Hematopoietic multipotent progenitor cell (in vitro differentiated cells): ENCODE data around the gene FRMD5. TPM values are rescaled to one million over a fixed set of nuclear protein-coding genes. Genes with fewer than 3 reads are reported as not detected.

ENCODE experiments used
- DNase-seq, 3 donors: peaks; one replicate each; pipeline ENCODE4 v3.0.0-alpha.2; 2011 to 2015; ENCODE audit warnings: low read depth in 2 of 3, low spot score in 2 of 3
- total RNA-seq: library from RNA; depleted of rRNA; stranded (reverse); fragments of >200 nt; gene quantifications from one replicate; pipeline ENCODE4 v1.2.3, GENCODE V29; 2012

Gene FRMD5
- total RNA-seq, 1 donor: not detected

DNA sequence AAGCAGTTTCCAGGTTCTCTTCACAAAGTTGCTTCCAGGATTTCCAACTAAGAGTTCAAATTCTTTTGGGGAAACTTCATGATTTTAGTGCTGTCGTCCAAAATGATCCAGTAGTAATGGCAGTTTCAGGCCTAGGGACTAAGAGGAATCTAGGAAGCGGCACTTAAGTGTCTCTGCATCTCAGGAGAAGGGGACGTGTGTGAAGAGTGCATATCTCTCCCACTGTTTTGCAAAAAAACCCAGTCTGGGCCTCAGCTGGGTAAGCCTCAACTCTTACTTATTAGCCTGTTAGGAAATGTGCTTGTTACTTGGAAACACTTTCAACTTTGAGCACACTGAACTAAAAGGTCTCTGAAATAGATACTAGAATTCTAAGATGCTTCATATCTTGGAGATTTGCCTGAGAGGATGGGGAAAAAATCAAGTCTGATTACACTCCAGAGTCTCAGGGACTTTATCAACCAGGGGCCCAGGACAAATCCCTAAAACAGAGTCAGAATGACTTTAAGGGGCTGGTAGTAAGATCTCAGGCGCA lies 286.5 kb downstream of the FRMD5 start:
- no peak for DNase-seq

DNA sequence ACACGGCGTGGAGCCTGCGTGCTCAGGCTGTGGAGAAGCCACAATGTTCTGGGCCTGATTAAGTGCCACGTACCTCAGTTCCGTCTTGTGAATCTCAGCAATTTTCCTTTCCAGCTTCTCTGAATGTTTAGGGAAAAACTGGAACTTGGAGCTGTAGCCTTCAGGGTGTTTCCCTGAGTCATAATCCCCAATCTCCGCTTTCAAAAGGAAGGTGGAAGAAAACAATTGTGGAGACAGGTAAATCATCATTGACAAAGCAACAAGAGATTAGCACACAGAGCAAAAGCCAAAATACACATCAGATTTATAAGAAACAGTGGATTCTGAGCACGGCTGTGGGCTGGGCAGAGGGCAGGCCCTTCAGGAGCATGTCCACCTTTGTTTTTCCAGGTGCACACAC lies 289.3 kb downstream of the FRMD5 start:
- no peak for DNase-seq

DNA sequence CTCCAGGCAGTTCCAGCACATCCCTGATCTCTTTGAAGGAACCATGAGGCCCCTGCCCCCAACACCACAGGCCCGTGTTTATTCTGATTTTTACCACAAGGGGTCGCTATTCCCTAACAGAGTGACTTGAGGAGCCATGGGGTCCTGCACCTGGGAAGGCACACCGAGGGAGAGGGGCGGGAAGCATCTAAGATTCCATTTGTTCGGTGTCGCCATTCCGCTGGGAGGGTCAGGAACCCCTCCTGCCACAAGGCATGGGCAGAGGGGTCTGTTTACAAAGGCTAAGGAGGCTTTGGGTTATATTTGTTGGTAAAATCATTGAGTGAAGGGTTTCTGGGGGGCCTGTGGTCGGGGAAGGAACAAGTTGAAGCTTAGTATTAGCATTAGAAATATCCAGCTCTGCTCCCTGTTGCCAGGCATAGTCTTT lies 291.2 kb downstream of the FRMD5 start:
- DNase-seq: peak; percentile 18 to 87 (median 58)

DNA sequence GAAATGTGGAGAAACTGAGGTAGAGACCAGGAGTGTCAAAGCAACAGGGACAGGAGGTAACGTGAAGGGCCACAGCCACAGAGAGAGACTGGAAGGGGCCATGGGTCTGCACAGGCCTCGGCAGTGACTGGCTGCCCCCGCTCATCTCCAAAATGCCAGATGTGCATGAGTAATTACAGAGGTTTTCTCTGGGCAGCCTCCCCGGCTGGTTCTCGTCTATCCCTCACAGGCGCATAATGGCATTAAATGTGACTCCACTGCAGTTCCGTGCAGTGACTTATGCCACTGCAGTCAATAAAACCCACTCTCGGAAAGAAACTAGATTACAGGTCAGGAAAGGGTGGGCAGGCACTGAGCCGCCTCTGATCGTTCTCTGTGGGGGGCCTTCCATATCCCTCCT lies 293.6 kb downstream of the FRMD5 start:
- DNase-seq: no peak

DNA sequence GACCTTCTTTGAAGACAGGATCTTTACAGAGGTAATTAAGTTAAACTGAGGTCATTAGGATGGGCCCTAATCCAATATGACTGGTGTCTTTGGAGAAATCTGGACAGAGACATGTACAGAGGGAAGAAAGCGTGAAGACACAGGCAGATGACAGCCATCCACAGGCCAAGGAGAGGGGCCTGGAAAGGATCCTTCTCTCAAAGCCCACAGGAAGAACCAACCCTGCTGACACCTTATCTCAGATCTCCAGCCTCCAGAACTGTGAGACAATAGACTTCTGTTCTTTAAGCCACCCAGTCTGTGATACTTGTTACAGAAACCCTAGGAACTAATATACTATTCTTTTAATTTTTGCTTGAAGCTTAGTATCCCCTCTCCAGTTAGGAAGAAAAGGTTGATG lies 294.1 kb downstream of the FRMD5 start:
- DNase-seq: peak in 1 of 3 donors; percentile 19

DNA sequence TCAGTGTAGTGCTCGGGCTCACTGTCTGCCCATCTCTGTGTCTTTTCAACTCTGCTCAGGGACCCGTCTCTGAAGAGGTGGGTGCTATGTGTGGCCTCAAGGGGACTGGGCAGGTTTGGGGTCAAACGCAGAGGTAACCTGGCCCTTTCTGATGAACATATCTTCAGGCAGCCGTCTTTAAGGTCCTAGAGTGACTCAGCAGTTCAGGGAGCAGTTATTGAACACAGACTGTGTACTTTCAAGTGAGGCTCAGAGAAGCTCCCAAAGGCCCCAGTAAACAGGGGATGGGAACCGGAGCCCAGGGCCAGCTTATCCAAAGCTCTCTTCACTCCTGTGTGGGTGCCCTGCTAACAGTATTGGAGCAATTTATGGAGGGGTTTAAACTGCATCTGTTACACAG lies 295.1 kb downstream of the FRMD5 start:
- peak in 1 of 3 donors; percentile 18 for DNase-seq

DNA sequence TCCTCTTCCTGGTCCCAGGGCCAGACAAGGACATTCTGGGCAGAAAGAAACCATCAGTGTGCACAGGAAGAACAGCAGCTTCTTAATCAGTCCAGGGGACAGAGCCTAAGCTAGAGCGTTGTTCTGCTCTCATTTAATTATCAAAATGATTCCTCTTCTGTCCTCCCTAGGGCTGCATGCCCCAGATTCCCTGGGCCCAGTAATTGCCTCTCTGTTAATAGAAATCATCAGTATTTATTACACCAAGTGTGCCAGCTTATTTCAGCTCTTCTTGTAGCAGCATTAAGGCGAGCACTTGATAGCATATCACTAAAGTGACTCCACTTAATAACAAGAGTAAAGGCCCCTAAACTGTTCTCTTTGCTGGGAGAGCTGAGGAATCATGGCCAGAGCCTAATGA lies 296.2 kb downstream of the FRMD5 start:
- DNase-seq: no peak

DNA sequence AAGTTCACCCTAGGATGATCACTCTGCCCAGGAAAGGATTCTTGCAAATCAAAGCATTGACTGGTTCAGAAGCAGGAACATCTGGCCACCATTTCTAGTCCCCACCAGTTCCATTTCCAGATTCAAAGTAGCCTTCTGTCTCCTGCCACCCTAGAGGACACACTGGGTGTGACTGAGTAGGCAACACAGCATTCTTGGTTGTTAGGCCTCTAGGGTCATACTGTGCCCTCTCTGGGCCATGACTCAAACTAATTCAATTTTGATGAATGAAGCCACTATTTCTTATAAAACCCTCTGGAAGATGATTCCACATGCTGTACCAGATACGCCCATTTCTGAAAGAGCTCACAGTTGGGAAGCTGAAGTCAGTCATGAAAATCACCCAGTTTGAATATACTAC lies 298.5 kb downstream of the FRMD5 start:
- no peak for DNase-seq

DNA sequence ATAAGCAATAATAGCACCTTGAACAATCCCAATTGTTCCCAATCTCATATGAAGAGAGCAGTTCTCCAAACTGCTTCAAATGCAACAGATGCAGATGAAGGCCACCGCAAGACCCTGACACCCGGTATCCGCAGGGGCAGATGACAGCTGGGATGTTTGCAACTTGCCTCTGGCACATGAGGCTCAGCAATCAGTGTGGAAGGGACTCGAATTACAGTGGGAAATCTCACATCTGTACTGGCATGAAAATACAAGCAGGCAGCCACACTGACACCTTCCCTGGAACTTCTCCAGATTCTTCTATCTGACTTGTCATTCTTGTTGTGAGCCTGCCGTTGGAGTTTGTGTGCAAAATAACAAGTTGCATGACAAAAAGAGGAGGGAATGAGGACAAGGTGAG lies 299.5 kb downstream of the FRMD5 start:
- no peak for DNase-seq

DNA sequence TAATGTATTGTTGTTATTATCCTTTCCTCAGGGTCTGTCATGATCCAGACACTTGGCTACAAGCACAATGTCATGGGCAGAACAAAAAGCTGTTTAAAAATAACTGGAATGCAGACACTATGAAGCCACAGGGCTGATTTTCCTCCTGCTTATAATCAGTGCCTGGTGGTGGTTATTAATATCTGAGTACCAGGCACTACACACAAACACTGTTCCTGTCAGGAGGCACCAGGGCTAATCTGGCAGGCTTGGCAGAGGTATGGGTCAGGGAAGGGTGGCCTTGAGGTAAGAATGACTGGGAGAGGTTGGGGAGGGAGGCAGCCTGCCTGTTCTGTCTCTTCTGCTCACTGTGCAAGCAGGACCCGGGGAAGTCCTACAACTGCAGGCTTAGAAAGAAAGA lies 301.1 kb downstream of the FRMD5 start:
- DNase-seq: no peak

DNA sequence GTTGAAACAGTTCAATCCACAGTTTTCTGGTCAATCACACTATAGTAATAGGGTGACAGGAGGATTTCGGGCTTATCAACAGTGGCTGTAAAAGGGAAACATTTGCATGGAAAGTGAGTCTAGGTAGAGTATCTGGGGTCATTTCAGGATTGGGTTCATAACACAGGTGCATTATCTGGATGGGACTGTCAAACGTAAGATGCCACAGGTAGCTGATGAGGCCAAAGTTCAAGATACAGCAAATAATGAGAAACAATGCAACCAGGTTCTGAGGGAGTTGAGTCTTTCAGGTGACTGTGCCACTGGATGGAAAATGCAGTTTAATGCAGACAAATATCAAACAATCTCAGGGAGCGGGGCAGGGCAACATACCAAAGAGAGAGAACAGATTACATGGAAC lies 306.0 kb downstream of the FRMD5 start:
- no peak for DNase-seq

DNA sequence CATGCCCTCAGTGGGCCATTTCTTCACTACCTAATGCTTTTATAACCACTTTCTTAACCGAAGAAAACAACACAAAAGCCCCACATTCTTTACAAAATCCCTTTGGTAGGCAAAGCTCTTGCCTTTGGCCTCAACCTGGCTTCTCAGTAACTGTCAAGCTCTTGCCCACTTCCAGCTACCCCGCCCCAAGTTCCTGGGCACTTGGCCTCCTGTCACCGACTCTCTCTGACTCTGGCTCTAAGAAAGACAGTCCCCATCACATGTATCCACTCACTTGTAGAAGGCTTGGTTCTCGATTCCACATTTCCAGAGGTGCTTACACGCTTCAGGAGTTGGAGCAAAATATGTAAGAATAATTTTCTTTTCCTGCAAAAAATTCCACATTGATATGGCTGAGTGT lies 307.2 kb downstream of the FRMD5 start:
- DNase-seq: no peak

DNA sequence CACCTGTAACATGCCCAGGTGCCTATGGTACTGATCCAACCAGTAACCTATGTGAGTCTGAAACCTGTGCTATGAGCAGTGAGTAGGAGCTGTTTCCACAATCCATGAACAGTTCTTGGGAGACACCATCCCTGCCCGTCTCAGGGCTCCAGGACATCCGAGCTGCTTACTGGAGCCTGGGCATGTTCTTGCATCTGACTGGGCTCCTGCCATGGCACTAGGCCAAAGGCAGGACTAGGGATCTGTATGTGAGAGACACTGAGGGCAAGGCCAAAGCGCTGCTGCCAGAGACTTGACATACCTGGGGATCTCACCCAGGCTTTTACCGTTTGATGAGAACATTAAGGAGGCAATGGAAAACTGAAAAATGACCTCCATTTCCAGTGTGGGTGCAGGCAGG lies 308.5 kb downstream of the FRMD5 start:
- DNase-seq: no peak

DNA sequence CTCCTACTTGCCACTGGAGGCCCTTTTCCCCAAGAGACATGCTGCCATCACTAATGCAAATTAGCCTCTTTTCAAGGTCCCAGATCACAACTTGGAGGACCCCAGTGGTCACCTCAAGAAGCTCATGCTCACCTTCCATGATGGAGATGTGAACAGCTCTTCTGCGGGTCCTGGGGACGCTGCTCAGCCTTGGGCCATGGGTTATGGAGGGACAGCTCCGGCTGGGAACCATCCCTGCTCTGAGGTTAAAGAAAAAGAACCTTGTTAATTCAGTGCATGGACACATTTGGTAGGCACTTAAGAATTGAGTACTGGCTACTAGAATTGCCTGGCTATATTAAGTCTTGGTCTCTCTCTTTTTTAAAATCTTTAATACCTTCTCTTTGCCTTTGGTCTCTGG lies 311.5 kb downstream of the FRMD5 start:
- DNase-seq: no peak

DNA sequence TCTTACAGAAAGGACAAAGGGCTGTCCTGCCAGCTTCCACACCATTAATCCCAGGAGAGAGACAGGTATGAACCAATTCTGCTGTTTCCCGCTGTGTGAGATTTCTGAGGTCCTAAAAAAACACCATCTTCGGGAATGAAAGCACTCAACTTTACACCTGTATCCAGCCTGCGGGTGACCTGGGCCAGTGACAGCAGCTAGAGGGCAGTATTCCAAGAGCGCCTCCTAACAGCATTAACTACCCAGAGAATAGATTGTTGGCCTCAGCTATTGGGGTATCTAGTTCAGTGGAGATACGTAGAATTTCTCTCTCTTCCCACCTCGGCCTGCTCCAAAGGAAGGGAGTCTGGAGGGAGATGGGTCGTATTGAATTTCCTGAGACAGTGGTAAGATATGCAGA lies 313.1 kb downstream of the FRMD5 start:
- no peak for DNase-seq

DNA sequence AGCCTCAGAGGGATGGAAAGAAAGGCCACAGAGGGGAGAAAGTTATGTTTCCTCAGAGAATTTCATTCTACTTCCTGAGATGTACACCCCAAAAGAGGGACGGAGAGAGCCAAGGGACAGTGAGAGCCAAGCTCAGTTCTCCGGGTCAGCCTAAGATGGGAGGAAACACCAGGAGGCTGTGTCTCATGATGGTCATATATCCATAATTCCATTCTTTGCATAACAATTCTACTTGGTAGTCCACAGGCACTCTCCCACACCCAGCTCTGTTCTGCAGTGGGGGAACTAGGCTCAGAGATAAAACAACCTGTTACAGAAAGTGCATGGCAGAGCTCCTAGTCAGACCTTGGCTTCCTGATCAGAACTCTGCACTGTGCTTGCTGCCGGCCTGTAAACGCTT lies 313.8 kb downstream of the FRMD5 start:
- DNase-seq: no peak

DNA sequence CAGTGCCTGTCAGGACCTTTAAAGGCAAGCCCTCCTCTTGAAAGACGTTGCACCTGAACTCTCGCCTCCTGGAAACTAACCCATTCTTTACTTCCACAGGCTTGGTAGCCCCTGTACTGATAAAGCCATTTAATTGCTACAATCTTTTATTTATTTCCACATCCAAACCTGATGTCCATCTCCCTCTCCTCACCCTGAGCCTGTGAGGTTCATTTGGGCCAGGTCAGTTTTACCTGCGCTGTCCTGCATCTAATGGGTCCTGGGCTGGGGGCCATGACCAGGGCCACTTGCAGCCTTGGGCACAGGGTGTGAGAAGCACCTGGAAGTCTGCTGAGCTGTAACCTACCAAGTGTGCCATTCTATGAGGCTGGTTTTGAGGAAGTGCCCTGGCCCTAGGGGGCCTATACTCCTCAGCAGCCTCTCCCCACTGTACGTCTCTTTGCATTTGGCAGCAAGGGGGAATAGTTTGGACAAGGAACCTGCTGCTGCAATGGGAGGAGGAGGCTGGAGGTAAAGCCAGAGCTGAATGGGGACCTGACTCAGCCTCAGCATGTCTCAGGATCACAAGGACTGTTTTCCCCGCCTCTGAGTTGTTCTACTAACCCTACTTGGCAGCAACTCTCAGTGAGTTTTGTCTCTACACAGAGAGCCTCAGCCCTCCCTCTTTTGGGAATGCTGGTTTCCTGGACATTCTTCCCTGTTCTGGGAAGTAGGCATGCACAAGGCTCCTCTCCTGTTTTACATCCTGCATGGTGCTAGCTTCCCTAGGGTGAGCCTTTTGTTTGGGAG lies 314.5 kb downstream of the FRMD5 start:
- DNase-seq: no peak

DNA sequence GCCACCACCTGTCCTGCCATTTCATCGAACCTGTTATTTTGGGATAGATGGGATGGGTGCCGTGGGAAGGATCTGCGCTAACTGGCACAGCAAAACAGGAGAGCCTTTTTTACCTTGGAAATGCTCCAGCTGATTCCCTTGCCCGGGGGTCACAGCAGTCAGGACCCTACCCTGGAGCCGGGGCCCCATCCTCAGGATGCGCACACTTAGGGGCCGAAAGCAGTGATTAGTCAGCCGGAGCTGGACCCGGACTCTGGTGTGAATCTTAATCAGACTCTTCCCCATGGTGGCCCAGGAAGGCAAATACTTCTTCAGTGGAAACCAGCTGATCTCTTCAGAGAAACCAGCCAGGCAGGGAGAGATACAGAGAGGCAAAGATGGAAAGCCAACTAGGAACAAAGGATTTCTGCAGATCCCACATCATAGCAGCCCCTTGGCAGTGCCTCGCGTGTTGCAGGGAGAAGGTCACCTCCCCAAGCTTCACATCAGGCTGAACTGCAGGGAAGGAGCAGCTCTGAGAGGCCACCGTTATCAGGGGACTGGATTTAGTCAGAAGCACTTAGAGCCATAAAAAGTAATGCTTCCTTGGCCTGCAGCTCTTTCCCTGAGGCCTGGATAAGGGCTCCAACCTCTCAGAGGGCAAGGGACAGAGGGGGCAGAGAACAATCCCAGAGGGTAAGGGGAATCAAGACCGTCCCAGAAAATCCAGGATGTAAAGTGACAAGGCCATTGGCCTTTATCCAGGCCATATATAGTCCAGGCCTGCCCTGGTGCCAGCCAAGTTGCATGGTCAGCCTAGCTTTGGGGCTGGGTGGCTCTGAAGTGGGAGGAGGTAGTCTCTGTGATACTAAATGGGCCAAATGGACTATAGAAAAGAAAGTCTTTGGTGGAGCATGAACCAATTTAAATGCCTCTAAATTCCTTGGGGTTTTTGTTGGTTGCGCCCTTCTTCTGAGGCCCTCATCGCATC lies 315.4 kb downstream of the FRMD5 start:
- DNase-seq: no peak

DNA sequence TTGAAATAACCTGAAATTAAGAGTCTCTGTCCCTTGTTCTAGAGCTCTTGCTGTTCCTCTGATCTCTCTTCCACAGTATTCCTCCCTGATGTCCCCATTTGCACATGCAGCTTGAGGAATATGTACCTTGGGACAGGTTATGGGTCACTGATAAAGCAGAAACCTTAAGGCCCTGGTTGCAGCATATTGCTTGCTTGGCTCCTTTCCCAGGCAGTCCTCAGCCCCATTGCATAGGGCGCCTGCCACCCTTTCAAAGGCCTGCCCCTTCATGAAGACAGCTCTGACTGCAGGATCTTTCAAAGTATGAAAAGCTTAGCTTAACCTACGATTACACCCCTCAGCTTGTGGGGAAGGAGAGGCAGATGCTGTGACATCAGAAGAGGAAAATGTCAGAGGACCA lies 316.6 kb downstream of the FRMD5 start:
- DNase-seq: no peak

DNA sequence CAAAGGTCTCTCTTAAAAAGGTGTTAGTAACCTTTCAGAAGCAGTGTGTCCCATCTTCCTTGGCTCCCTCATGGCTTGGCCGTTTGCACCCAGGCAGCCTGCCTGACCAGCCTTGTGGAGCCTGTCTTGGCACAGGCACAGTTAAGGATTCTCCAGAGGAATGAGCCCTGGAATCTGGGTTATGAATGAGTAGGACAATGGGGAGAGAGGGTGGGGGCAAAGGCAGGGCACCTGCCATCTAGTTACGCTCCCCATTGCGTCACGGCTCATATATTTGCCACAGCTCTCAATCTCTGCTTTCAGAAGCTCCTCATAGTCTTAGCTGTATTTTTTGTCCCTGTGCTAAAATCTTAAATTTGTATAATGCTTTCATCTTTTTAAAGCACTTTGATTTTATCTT lies 317.7 kb downstream of the FRMD5 start:
- DNase-seq: no peak

DNA sequence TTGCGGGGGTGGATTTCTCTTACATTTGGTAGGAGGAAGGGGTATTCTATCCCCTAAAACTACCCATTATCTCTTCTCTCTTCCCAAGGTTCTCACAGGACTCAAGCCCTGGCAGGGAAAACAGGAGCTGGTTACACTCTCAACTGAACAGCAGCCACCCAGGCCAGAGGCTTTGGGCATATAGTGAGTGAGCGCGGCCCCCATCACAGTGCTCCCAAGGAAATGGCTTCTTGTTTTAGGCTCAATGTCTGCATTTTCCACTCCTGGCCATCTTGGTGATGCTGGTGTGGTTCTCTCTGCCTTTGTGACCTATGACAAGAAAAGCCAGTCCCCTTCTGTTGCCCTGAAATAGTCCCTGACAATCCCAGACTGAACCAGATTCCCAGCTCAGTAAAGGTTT lies 318.2 kb downstream of the FRMD5 start:
- no peak for DNase-seq

DNA sequence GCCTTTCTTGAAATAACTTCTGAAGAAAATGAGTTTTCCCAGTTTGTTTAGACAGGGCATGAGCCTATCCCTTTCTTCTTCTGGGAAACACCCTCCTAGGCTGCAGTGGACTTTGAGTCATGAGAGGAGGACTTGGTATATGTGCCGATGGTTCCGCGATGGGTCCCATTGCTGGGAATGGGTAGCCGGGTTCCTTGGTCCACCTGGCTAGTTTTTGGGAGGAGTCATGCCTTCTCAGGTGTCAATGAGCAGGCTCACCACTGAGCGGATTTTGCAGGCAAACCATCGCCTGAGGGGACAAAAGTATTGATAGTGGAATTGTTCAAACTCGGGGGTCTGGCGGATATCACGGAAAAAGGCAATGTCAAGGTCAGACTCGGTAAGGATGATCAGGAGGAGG lies 321.4 kb downstream of the FRMD5 start:
- no peak for DNase-seq
